IMR-90 (cell line): ENCODE results near the gene MAPK8IP3. TPM values are rescaled to one million over a fixed set of nuclear protein-coding genes. Genes with fewer than 3 reads are reported as not detected.

Source experiments
- ATAC-seq: fragments of 200-7000 bp; cut with Tn5 transposase; 2 replicates; pipeline ENCODE4 v1.9.1; 2020; ENCODE audit warnings: low read depth, mild to moderate bottlenecking, moderate library complexity
- BruUV-seq: library from RNA; stranded (reverse); fragments of 400-500 nt; replicated peaks from 2 replicates; lab custom pipeline; 2021; lab: Mats Ljungman, UMichigan
- CTCF ChIA-PET: fragments of 300-600 bp; formaldehyde crosslinking; extraction: SDS; loops from one replicate; lab custom pipeline; 2021; ENCODE audit warnings: antibody characterized with exemption; lab: Yijun Ruan, JAX
- POLR2A ChIA-PET: fragments of 300-600 bp; sonication (Branson Sonifier 250); formaldehyde crosslinking; loops from one replicate; lab custom pipeline; 2022; ENCODE audit warnings: antibody characterized with exemption; ENCODE audit not compliant: unreplicated experiment; lab: Charles Lee
- DNase-seq: peaks from one replicate; pipeline ENCODE4 v3.0.0; 2013
- H2AFZ ChIP-seq: replicated peaks from 2 replicates; pipeline ENCODE3; 2013; ENCODE audit warnings: low read length, mild to moderate bottlenecking; ENCODE audit not compliant: poor library complexity
- H2AK5ac ChIP-seq: 2 replicates; pipeline ENCODE4 v1.6.1; 2013; ENCODE audit warnings: low read depth, low read length, inconsistent platforms
- H2AK9ac ChIP-seq: replicated peaks from 2 replicates; pipeline ENCODE3; 2013; ENCODE audit warnings: mild to moderate bottlenecking, low read depth, low read length, moderate library complexity; ENCODE audit not compliant: poor library complexity
- H2BK120ac ChIP-seq: 2 replicates; pipeline ENCODE4 v1.6.1; 2013; ENCODE audit warnings: low read depth, low read length, inconsistent platforms
- H2BK15ac ChIP-seq: 3 replicates; pipeline ENCODE4 v1.6.1; 2013; ENCODE audit warnings: low read depth, low read length, inconsistent platforms
- H2BK20ac ChIP-seq: 2 replicates; pipeline ENCODE4 v1.6.1; 2013; ENCODE audit warnings: low read depth, mild to moderate bottlenecking, inconsistent platforms, low read length, moderate library complexity
- H2BK5ac ChIP-seq: 2 replicates; pipeline ENCODE4 v1.6.1; 2013; ENCODE audit warnings: mild to moderate bottlenecking, low read depth, low read length, inconsistent platforms; ENCODE audit not compliant: poor library complexity, severe bottlenecking
- H3K14ac ChIP-seq: replicated peaks from 2 replicates; pipeline ENCODE4 v1.6.1; 2013; ENCODE audit warnings: low read depth, low read length, inconsistent platforms
- H3K18ac ChIP-seq: 2 replicates; pipeline ENCODE4 v1.6.1; 2013; ENCODE audit warnings: low read depth, low read length, control low read depth
- H3K23ac ChIP-seq: 2 replicates; pipeline ENCODE4 v1.6.1; 2013; ENCODE audit warnings: low read depth, low read length, inconsistent platforms
- H3K27ac ChIP-seq: 2 replicates; pipeline ENCODE4 v1.5.1; 2013; ENCODE audit warnings: mild to moderate bottlenecking, control low read depth, low read length; ENCODE audit not compliant: insufficient read depth
- H3K27me3 ChIP-seq: 2 replicates; pipeline ENCODE4 v1.6.1; 2013; ENCODE audit warnings: low read length; ENCODE audit not compliant: control insufficient read depth, insufficient read depth
- H3K36me3 ChIP-seq: 2 replicates; pipeline ENCODE4 v1.6.1; 2013; ENCODE audit warnings: low read length, mixed read lengths; ENCODE audit not compliant: control insufficient read depth, insufficient read depth
- H3K4ac ChIP-seq: 2 replicates; pipeline ENCODE4 v1.6.1; 2013; ENCODE audit warnings: low read depth, low read length, inconsistent platforms
- H3K4me1 ChIP-seq: 2 replicates; pipeline ENCODE4 v1.6.1; 2013; ENCODE audit warnings: low read length, mixed read lengths; ENCODE audit not compliant: control insufficient read depth, insufficient read depth
- H3K4me2 ChIP-seq: 2 replicates; pipeline ENCODE4 v1.6.1; 2013; ENCODE audit warnings: low read depth, mild to moderate bottlenecking, control low read depth, low read length, moderate library complexity
- H3K4me3 ChIP-seq: 2 replicates; pipeline ENCODE4 v1.5.1; 2013; ENCODE audit warnings: low read depth, mild to moderate bottlenecking, control low read depth, low read length, moderate library complexity; ENCODE audit not compliant: insufficient read depth
- H3K56ac ChIP-seq: 2 replicates; pipeline ENCODE4 v1.6.1; 2013; ENCODE audit warnings: low read length, inconsistent platforms; ENCODE audit not compliant: insufficient read depth; ENCODE audit errors: extremely low read depth
- H3K79me1 ChIP-seq, 2 experiments: 2 replicates each; pipeline ENCODE4 v1.6.1; 2013; ENCODE audit warnings: low read length in 2 of 2, inconsistent platforms in 1 of 2, low read depth in 1 of 2
- H3K9ac ChIP-seq: 2 replicates; pipeline ENCODE4 v1.6.1; 2013; ENCODE audit warnings: low read depth, low read length, control low read depth
- H3K9me1 ChIP-seq: 2 replicates; pipeline ENCODE4 v1.6.1; 2013; ENCODE audit warnings: low read length, inconsistent platforms; ENCODE audit not compliant: insufficient read depth
- H3K9me3 ChIP-seq: 2 replicates; pipeline ENCODE4 v1.6.1; 2013; ENCODE audit warnings: low read length; ENCODE audit not compliant: control insufficient read depth, insufficient read depth
- H4K20me1 ChIP-seq: 2 replicates; pipeline ENCODE4 v1.6.1; 2013; ENCODE audit warnings: low read length, inconsistent platforms; ENCODE audit not compliant: insufficient read depth
- H4K5ac ChIP-seq: 2 replicates; pipeline ENCODE4 v1.6.1; 2013; ENCODE audit warnings: mild to moderate bottlenecking, low read depth, low read length, control low read depth
- H4K8ac ChIP-seq, 2 experiments: 2 replicates each; pipeline ENCODE4 v1.6.1; 2013; ENCODE audit warnings: low read depth in 2 of 2, low read length in 2 of 2, control low read depth in 1 of 2, inconsistent platforms in 1 of 2
- H4K91ac ChIP-seq: 2 replicates; pipeline ENCODE4 v1.6.1; 2013; ENCODE audit warnings: low read depth, low read length, inconsistent platforms; ENCODE audit not compliant: insufficient read depth
- BHLHE40 ChIP-seq: fragments of 150-350 bp; IDR thresholded peaks from 2 replicates; pipeline ENCODE4 v1.6.1; 2016; ENCODE audit warnings: mild to moderate bottlenecking, low read depth, low read length
- CHD1 ChIP-seq: IDR thresholded peaks from 2 replicates; pipeline ENCODE4 v1.6.1; 2012; ENCODE audit warnings: low read depth, low read length, improper control_type of control experiment
- FOS ChIP-seq: fragments of 150-350 bp; IDR thresholded peaks from 2 replicates; pipeline ENCODE4 v1.6.1; 2016; ENCODE audit warnings: low read depth, low read length
- MAZ ChIP-seq: IDR thresholded peaks from 2 replicates; pipeline ENCODE4 v1.6.1; 2012; ENCODE audit warnings: low read depth, mild to moderate bottlenecking, low read length, improper control_type of control experiment, moderate library complexity, borderline replicate concordance
- POLR2A ChIP-seq: IDR thresholded peaks from 2 replicates; pipeline ENCODE4 v1.6.1; 2012; ENCODE audit warnings: mild to moderate bottlenecking, low read depth, low read length
- SMC3 ChIP-seq: fragments of 150-350 bp; IDR thresholded peaks from 2 replicates; pipeline ENCODE4 v1.6.1; 2016; ENCODE audit warnings: low read depth, mild to moderate bottlenecking, antibody characterized with exemption, low read length, moderate library complexity
- WGBS, 2 experiments: methylation state at CpG; one replicate each; pipeline versions ENCODE4 v1.1.5 to v1.1.7; 2013; ENCODE audit warnings: missing lambda C conversion rate in 2 of 2; ENCODE audit not compliant: insufficient read length in 1 of 2; ENCODE audit errors: extremely low coverage in 2 of 2; 5-methylcytosine and 5-hydroxymethylcytosine counted together
- dilution Hi-C: fragments of 300-500 bp; cut with HindIII; formaldehyde crosslinking; loops from one replicate; pipeline ENCODE4 v1.14.3; 2018; ENCODE audit warnings: low sequenced_read_pairs; ENCODE audit not compliant: unreplicated experiment
- in situ Hi-C: fragments of 300-500 bp; cut with MboI; formaldehyde crosslinking; loops from 3 replicates; pipeline ENCODE4 v1.14.3; 2019; ENCODE audit warnings: low sequenced_read_pairs, inconsistent platforms, mixed read lengths
- intact Hi-C: fragments of 100-400 bp; cut with micrococcal nuclease; formaldehyde crosslinking; loops from 2 replicates; pipeline ENCODE4 v1.10.0; 2022
- polyA plus RNA-seq, 3 experiments: library from polyadenylated mRNA; depleted of rRNA; stranded (reverse); fragments of >200 nt; gene quantifications; 2 replicates each; pipeline ENCODE4 v1.2.3, GENCODE V29; 2012; ENCODE audit warnings: low replicate concordance in 1 of 3
- total RNA-seq: library from RNA; depleted of rRNA; stranded (reverse); fragments of >200 nt; gene quantifications from 2 replicates; pipeline ENCODE4 v1.2.3, GENCODE V29; 2012
- TF ChIP-seq, protein P1 (sequence below): conservative IDR thresholded peaks from 2 replicates; pipeline ENCODE4 v1.5.1; 2012; ENCODE audit warnings: mild to moderate bottlenecking, low read depth, low read length, improper control_type of control experiment

MAPK8IP3 gene
- total and polyA plus RNA-seq, 2 of the 4 experiments (the other 2 are of a cell fraction) = 17.0 to 69.1 TPM

DNA sequence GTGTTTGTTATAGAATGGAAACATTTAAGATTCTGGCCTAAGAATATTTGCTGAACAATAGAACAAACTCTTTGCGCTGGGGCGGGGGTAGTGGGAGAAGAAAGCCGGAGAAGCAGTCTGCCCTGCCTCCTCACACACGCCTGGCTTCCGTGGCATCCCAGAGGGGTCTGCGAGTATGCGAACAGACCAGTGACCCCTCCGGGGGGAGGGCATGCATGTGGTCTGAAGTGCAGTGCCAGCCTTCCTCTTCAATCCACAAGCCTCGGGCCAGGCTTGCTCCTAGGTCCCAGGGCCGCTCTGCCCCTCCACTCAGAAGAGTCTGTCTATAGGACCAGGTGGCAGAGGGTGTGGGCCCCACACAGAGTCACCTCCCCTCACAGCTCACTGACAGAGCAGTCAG is 101.6 kb downstream of the MAPK8IP3 start:
- H3K56ac ChIP-seq = no peak overlapping the region
- H3K36me3 ChIP-seq = peaks cover 19% of the 10 kb centered on the region; the same call in 1 of the 2 replicates
- H3K9ac ChIP-seq = no peak overlapping the region
- ATAC-seq (no peak), DNase-seq (no peak)
- H3K23ac ChIP-seq = no peak overlapping the region
- no peak overlapping the region for H3K18ac ChIP-seq
- H3K79me1 ChIP-seq = 0 out of 4 replicates have a peak, but pooled peaks cover 0 to 2% of the 10 kb centered on the region in 2 experiments
- H3K27me3 ChIP-seq = no peaks in the 10 kb centered on the region
- no peak overlapping the region for H2AFZ ChIP-seq
- H3K4me3 ChIP-seq = no peak overlapping the region
- H3K4ac ChIP-seq = no peak overlapping the region
- H3K9me1 ChIP-seq = no peaks in the 10 kb centered on the region
- H4K5ac ChIP-seq = no peak overlapping the region
- H2BK20ac ChIP-seq = no peak overlapping the region
- H3K27ac ChIP-seq = no peak overlapping the region
- no peaks in the 10 kb centered on the region for H3K9me3 ChIP-seq
- no peak overlapping the region for H2AK5ac ChIP-seq
- no peak for TF ChIP-seq MAZ
- TF ChIP-seq FOS = no peak
- TF ChIP-seq SMC3 = no peak
- no peak for TF ChIP-seq CHD1
- no peak for TF ChIP-seq BHLHE40
- TF ChIP-seq POLR2A = no peak
- TF ChIP-seq, protein P1, sequence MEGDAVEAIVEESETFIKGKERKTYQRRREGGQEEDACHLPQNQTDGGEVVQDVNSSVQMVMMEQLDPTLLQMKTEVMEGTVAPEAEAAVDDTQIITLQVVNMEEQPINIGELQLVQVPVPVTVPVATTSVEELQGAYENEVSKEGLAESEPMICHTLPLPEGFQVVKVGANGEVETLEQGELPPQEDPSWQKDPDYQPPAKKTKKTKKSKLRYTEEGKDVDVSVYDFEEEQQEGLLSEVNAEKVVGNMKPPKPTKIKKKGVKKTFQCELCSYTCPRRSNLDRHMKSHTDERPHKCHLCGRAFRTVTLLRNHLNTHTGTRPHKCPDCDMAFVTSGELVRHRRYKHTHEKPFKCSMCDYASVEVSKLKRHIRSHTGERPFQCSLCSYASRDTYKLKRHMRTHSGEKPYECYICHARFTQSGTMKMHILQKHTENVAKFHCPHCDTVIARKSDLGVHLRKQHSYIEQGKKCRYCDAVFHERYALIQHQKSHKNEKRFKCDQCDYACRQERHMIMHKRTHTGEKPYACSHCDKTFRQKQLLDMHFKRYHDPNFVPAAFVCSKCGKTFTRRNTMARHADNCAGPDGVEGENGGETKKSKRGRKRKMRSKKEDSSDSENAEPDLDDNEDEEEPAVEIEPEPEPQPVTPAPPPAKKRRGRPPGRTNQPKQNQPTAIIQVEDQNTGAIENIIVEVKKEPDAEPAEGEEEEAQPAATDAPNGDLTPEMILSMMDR = no peak
- H3K4me2 ChIP-seq = no peak overlapping the region
- no peak overlapping the region for H3K14ac ChIP-seq
- H4K8ac ChIP-seq = no peak overlapping the region
- H4K91ac ChIP-seq = no peak overlapping the region
- H4K20me1 ChIP-seq = no peaks in the 10 kb centered on the region
- ChIA-PET POLR2A (no interaction called here), CTCF (no interaction called here)
- H2BK15ac ChIP-seq = no peak overlapping the region
- no peak overlapping the region for H2AK9ac ChIP-seq
- intact Hi-C loops (no loop called here), in situ Hi-C loops (no loop called here), dilution Hi-C loops (no loop called here)
- 87% methylated on average over 6 of the region's 10 CpGs; no CpG with 5 or more reads in 1 of the 2 experiments for WGBS, 2 experiments
- no TSS peak for BruUV-seq
- H3K4me1 ChIP-seq = no peaks in the 10 kb centered on the region
- no peak overlapping the region for H2BK120ac ChIP-seq
- no peak overlapping the region for H2BK5ac ChIP-seq
